HG03135 (cell line): ENCODE results near the gene ZNRF2.

Experiments used
- ATAC-seq: cut with Tn5 transposase; IDR thresholded peaks from one replicate; pipeline ENCODE4 v1.9.1; 2021; ENCODE audit warnings: mild to moderate bottlenecking, moderate library complexity; ENCODE audit not compliant: unreplicated experiment

The ZNRF2 gene

GRCh38 chr7:30284298-30285066, at the start of gene ZNRF2:
ZNRF2 (plus strand) TSS chr7:30284597; CDS start chr7:30285358, 761 bp downstream.
- peak; percentile 87 for ATAC-seq

GRCh38 chr7:30237271-30237695, 47.1 kb upstream of the ZNRF2 start:
- no peak for ATAC-seq

GRCh38 chr7:30238721-30239441, 45.5 kb upstream of the ZNRF2 start:
- ATAC-seq, result peak; percentile 57

- no peak for ATAC-seq
Measured at GRCh38 chr7:30240106-30240800, 44.1 kb upstream of the ZNRF2 start.

- ATAC-seq, result no peak
Measured at GRCh38 chr7:30241767-30242166, 42.6 kb upstream of the ZNRF2 start.

GRCh38 chr7:30244340-30244739, 40.1 kb upstream of the ZNRF2 start:
- ATAC-seq, result no peak

- no peak for ATAC-seq
Measured at GRCh38 chr7:30245913-30246312, 38.5 kb upstream of the ZNRF2 start.

GRCh38 chr7:30246392-30246791, 38.0 kb upstream of the ZNRF2 start:
- no peak for ATAC-seq

- ATAC-seq, result no peak
Measured at GRCh38 chr7:30247541-30248401, 36.6 kb upstream of the ZNRF2 start.

- ATAC-seq, result no peak
Measured at GRCh38 chr7:30249316-30249715, 35.1 kb upstream of the ZNRF2 start.

- no peak for ATAC-seq
Measured at GRCh38 chr7:30249986-30250774, 34.2 kb upstream of the ZNRF2 start.

- ATAC-seq, result no peak
Measured at GRCh38 chr7:30251708-30252329, 32.6 kb upstream of the ZNRF2 start.

GRCh38 chr7:30252885-30253795, 31.3 kb upstream of the ZNRF2 start:
- ATAC-seq, result no peak

- no peak for ATAC-seq
Measured at GRCh38 chr7:30253796-30254165, 30.6 kb upstream of the ZNRF2 start.

- no peak for ATAC-seq
Measured at GRCh38 chr7:30254248-30254647, 30.1 kb upstream of the ZNRF2 start.

- ATAC-seq, result no peak
Measured at GRCh38 chr7:30254717-30255063, 29.7 kb upstream of the ZNRF2 start.

GRCh38 chr7:30255064-30255769, 29.2 kb upstream of the ZNRF2 start:
- no peak for ATAC-seq

- no peak for ATAC-seq
Measured at GRCh38 chr7:30256349-30256858, 28.0 kb upstream of the ZNRF2 start.
